Activated T-helper 1 cell treated with anti-CD3 and anti-CD28 coated beads, Interleukin-2, amount 50 U/mL, for 16 hours (primary cell): ENCODE data around the gene ZNF358.
A peak's percentile ranks its signal among the peaks of the same experiment; 100 is the strongest.

Experiments
- DNase-seq, 2 donors: peaks; one replicate each; pipeline ENCODE4 v3.0.0-alpha.2; 2020; ENCODE audit warnings: low read depth in 1 of 2, low spot score in 1 of 2

Gene ZNF358

DNA sequence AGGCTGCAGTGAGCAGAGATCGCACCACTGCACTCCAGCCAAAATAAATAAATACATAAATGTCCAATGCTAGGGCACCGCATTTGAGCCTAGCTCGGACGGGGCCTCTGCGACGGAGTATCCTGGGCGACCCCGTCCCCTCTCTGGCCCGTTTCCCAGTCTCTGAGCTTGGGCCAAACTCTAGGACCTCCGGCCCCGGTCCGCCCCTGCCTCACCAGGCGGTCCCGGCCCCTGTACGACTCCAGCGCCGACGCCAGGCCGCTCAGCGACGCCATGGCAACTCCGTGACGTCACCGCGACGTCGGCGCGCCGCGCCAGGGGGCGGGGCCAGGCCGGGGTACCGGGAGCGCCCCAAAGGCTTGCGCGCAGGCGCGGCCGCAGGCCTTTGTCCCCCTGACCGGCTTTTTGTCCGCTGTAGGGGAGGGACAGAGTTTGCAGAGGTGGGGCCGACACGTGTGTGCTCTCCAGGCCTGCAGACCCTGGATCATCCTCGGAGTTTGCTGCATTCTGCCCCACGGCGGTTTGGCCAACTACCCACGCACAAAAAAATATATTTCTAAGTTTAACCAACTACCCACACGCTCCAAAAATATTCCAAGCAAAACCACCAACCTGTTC, 27.1 kb upstream of the ZNF358 start, which contains the start of gene PEX11G:
TSS of gene PEX11G (minus strand) at position 300 of the 618 bp plus-strand sequence. CDS start at position 275, 25 bp downstream.
- DNase-seq: peak; percentile 86 to 88

DNA sequence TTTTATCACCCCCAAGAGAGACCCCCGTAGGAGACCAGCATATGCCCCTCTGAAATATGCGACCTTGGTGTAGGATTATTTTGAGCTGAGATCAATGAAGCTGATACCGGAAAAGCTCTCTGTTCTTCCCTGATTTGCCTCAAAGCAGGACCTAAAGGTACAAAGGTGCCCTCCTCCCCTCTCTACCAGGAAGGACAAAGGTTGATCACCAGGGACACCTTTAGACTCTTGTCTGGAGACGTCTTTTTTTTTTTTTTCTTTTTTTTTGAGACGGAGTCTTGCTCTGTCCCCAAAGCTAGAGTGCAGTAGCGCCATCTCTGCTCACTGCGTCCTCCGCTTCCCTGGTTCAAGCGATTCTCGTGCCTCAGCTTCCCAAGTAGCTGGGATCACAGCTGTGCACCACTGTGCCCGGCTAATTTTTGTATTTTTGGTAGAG, 26.3 kb upstream of the ZNF358 start:
- no peak for DNase-seq

DNA sequence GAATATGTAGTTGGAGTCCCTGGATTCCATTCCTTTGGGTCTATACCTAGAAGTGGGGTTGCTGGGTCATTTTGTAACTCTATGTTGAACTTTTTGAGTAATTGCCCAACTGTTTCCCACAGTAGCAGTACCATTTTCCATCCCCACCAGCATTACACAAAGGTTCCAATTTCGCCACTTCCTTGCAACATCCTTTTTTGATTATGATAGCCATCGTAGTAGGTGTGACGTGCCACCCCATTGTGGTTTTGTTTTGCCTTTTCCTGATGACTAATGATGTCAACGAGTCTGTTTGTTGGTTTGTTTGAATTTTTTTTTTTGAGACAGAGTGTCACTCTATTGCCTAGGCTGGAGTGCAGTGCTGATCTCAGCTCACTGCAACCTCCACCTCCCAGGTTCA, 23.8 kb upstream of the ZNF358 start:
- DNase-seq: no peak

DNA sequence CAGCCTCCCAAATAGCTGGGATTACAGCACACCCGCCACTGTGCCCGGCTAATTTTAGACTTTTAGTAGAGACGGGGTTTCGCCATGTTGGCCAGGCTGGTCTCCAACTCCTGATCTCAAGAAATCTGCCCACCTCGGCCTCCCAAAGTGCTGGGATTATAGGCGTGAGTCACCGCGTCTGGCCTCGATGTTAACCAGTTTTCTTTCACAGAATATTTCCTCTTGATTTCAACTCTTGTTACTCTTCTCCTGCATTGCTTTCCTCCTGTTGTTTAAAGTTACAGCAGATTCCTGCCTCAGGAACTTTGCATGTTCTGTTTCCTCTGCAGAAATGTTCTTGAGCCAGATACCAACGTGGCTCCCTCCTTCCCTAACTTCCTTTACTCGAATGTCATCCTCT, 23.3 kb upstream of the ZNF358 start:
- no peak for DNase-seq

DNA sequence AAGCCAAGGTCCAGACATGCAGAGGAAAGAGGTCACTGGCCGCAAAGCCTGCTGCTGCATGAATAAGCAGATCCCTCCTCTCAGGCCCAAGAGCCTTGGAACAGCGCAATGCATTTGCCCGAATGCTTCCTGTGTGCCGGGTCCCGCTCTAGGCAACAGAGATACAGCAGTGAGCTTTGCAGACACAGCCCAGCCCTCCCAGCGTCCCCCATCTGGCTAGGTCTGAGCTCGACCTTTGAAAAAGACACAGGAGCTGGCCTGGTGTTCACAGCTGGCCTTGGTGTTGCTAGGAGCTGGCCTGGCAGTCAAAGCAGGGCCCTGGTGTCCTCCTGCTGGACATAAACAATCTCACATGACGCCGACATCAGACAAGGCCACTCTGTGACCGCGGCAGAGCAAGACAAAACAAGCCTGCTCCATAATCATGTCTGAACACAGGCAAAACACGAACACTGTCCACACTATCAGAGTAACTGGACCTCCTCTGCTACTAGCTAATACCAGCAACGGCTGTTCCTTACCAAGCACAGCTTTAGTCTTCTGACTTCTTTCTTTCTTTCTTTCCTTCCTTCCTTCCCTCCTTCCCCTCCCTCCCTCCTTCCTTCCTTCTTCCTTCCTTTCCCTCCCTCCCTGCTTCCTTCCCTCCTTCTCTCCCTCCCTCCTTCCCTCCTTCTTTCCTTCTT, 21.3 kb upstream of the ZNF358 start:
- no peak for DNase-seq

DNA sequence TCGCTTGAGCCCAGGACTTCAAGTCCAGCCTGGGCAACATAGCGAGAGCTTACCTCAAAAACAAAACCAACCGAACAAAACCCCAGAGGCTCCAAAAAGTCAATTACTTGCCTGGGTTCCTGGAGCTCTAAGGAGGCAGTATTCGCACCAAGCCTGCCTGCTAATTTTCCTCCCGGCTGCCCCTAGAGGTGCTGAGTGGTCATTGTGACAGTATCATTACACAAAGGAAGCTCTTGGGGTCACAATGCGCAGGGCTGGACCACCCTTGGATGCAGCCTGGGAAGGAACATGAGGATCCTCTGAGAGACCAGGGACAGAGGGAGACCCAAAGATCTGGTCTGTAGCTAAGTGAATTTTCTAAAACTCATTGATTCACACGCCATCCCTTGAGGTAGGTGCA, 18.6 kb upstream of the ZNF358 start:
- DNase-seq: no peak

DNA sequence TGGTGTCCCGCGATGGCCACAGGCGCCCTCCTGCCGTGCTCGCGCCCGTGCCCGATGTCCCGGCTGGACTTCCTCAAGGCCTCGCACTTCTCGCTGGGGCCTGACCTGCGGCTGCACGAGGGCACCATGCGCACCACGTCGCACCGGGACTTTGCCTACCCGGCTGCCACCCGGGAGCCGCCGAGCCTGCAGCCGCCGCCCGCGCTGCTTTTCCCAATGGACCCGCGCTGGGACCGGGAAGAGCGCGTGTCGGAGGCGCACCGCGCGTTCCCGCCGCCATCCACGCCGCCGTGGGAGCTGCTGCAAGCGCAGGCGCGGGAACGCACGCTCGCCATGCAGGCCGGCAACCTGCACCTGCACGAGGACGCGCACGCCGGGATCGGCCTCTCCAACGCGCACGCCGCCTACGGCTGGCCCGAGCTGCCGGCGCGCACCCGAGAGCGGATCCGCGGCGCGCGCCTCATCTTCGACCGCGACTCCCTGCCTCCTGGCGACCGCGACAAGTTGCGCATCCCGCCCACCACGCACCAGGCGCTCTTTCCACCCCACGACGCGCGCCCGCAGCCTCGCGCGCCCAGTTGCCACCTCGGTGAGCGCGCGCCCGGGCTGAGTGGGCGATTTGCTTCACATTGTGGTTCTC, 15.0 kb upstream of the ZNF358 start:
- DNase-seq: peak in 1 of 2 donors; percentile 12

DNA sequence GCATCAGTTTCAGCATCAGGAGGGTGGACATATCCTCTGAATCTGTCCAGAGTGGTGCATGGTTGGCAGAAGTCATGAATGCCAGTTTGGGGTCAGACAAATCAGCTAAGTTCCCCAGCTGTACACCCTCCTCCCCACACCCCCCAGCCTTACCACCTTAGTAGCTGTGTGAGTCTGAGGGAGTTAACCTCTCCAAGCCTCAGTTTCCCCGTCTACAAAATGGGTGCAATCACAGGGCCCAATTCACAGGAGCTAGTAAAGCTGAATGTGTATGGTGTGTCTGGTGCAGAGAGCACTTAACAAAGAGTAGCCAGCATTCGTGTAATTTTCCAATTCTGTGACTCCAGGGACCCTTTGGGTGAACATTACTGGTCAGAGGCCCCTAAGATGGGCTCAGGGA, 13.4 kb upstream of the ZNF358 start:
- no peak for DNase-seq

DNA sequence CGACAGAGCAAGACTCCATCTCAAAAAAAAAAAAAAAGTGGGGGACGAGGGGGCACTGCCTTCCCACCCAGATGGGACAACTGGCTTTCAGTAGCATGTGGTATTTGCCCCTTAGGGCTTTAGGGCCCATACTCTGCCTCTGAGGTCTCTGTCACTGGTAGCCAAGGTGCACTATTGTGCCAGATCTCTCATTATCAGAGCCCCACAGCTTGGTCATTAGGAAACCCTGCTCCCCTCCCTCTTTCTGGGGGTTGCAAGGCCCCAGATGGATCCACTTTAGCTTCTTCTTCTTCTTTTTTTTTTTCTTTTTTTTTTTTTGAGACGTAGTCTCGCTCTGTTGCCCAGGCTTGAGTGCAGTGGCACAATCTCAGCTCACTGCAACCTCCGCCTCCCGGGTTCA, 11.2 kb upstream of the ZNF358 start:
- no peak for DNase-seq

DNA sequence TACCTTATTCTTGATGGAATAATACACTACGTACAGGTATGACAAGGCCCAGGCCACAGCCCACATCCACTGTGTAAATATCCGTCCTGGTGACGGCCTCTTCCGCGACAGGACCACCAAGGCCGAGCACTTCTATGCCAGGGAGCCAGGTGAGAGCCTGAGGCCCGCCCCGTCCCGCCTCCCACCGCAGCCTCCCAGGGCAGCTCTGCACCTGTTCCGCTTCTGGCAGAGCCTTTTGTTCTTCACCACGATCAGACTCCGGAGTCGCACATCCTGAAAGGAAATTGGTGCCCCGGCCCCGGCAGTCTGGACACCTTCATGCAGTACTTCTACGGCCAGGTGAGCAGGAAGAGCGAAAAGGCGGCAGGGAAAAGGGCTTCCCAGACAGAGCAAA, 10.6 kb upstream of the ZNF358 start:
- DNase-seq: no peak

DNA sequence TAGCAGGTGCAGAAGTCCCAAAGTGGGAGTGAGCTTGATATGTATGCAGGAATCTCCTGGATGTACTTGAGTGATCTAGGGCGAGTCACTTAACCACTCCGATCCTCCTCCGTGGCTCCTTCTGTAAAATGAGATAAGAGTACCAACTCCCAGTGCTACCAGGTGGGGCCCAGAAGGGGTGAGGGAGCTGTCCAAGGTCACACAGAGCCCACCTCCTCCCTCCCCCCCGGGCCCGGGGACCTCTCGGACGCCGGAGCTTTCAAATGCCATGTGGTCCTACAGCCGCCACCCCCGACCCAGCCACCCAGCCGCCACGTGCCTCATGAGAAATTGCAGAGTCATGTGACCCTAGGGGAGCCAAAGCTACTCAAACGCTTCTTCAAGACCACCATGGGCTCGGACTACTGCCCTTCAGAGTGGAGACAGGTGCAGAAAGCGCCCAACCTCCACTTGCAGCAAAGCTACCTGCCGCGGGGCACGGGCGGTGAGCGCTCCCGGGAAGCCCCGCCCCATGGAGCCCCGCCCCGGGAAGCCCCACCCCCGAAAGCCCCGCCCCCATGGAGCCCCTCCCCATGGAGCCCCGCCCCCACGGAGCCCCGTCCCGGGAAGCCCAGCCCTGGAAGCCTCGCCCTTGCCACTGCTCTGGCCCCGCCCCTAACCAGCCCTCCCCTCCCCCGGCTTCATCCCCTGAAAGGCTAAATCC, 10.1 kb upstream of the ZNF358 start:
- DNase-seq: no peak

DNA sequence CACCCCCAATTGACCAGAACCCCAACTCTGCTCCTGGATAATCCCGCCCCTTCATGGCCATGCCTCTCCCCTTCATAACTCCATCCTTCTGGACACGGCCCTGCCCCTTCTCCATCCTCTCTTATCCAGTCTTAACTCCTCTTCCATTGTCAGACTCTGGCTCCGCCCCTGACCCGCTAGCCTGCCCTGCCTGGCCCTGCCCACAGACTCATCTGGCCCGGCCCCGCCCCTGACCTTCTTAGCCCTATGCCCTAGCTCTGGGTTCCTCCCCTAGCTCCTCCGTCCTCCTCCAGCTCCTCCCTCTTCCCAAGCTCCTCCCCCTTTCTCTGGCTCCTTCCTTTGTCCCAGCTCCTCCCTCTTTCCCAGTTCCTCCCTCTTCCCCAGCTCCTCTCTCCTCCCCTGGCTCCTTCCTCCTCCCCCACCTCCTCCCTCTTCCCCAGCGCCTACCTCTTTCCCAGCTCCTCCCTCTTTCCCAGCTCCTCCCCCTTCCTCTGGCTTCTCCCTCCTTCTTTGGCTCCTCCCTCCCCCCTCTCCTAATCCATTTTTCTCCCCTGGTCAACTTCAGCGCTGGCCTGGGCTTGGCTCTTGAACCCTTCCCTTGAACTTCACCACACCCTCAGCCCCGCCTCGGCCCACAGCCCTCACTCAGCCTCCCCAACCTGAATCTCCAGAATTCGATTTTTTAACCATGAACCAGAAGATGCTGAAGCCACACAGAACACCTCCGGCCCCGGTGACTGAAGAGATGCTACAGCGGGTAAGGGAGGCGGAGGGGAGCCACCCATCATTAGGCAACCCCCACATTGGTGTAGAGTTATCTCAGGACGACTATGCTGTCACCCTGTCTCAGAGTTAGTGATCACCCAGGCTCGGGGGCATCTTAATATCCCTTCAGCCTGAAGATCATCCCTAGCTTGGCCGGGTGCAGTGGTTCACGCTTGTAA, 9.2 kb upstream of the ZNF358 start:
- DNase-seq: no peak

DNA sequence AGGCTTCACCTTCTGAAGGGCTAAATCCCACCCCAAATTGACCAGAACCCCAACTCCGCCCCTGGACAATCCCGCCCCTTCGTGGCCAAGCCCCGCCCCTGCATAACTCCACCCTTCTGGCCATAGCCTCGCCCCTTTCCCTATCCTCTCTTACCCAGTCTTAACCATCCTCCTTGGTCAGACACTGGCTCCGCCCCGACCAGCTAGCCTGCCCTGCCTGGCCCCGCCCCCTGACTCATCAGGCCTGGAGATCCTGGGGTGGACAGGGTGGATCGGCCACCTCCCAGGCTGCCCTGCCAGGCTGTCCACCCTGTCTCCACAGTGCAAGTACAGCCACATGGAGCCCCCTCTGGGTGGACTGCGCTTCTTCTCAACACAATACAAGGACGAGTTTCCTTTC, 8.0 kb upstream of the ZNF358 start:
- DNase-seq: no peak

DNA sequence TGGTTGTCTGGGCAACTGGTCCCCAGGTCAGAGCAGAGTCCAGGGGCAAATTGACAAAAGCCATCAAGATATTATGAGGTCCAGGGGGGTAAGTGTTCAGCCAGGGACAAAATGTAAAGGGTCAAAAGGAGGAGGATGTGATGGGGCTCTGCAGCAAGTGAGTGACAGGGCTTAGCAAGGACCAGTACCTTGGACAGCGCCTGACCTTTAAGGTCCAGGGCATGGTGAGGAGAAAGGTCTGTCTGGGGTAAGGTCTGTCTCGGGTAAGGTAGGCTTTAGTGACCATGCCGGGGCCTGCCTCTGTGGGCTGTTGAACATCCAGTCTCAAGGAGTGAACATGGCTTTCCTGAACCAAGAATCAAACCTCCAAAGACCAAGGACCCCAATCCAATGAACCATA, 6.3 kb upstream of the ZNF358 start:
- DNase-seq: no peak

DNA sequence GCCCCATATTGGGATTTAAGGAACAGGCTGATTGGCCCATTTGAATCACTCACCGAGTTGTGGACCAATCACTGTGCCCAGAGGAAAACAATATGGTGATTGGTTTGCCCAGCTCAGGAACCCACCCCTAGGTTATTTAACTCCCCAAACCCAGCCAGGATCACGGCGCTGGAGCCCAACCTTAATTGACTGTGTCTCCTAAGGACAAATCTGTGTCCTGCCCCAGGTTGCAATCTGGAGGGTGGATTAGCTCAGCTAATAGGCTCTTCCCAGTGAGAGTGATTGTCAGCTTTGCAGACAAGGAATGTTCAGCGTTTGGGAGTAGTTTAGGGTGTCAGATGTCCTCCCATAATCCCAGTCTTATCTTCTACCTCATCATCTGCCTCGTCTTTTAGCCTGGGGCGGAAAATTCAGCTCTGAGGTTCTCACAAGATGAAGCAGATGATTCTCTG, 3.5 kb upstream of the ZNF358 start:
- DNase-seq: no peak

DNA sequence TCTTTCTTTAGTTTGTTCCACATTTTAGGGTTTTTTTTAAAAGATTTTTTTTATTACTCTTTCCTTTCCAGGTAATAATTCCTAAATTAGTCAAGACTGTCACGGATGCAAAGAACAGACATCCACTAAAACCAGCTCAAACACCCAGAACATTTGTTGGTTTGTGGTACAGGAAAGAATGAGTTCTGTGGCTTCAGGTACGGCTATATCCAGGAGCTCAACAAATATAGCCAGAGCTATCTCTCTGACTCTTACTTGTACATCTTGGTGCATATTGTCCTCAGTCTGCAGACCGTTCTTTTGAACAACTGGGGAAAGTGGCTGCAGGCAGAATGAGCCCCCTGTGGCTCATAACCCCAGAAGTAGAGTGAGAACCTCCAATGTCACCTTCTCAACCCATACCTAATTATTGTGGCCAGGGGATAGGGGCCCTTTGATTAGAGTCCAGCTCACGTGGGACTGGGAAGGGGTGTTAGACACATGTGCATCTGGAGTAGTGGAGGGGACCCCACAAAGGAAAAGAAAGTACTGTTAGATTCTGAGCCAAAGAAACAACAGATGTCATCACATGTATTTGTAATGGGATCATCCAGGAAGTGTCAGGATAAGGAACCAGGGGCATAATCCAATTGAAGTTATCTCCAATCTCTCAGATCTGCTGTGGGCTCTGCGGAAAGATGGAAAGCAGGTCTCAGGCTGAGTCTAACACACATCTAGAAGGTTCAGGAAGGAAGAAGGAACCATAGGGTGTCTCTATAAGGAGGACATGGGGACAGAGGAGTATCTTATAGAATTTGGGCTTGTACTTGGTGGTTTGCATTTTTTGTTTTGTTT, 1.9 kb upstream of the ZNF358 start:
- DNase-seq: no peak

DNA sequence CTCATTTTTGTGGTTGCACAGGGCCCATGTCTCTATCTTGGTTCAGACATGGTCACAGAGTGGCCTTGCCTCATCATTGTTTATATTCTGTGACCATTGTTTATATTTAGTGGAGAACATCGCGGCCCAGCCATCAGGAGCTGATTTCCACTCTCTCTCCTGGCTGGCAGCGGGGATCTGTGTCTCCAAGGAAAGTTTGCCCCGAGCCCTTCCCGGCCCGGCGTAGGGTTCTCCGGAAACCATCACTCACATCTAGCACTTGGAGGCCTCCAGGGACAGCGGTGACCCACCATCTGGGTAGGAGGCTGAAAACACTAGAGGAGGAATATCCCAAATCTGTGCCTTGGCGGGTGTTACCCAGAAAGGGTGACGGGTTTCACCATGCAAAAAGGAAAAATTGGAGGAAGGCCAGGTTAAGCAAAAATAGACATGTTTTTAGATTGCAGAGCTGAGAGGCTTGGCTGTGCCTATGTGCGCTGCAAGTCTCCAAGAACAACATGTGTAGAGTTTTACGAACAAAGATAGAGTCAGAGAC, 726 bp upstream of the ZNF358 start:
- DNase-seq: no peak

DNA sequence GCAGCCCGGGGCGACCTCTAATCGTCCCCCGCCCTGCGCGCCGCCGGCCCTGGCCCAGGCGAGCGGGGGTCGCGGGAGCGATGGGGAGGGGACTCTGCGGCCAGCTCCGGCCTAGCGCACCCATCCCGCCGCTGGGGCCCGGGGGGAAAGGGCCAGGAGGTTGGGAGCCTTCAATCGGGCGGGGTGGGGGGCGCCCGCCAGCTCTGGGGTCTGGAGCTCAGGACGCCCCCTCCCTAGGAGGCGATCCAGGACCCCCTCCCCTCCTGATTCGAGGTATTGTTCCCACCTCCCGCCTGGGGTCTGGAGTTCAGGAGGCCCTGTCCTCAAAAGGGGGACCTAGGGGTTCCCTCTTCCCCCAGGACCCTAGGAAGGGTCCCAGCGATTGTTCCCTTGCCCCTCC, 430 bp downstream of the ZNF358 start:
- DNase-seq: no peak

DNA sequence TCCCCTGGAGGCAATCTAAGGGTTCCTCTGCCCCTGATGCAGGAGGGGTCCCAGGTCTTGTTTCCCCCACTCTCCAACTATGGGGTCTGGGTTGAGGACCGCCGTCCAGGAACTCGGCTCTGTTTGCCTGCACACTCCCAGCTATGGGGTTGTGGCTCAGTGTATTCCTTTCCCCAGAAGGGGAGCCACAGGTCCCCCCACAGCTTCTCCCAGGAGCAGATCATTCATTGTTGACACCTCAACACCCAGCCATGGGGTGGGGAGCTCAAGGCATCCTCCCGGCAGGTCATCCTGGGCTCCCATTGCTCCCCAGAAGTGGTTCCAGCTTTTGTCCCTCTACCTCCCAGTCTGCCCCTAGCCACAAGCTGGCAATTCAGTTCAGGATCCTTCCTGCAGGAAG, 975 bp downstream of the ZNF358 start:
- DNase-seq: no peak
